K562 (cell line): ENCODE data around the gene TANC1. TPM values are rescaled to one million over a fixed set of nuclear protein-coding genes. Genes with fewer than 3 reads are reported as not detected.

Experiments used
- CUX1 ChIP-seq: fragments of 200-800 bp; sonication (Bioruptor generic); IDR thresholded peaks from 2 replicates; pipeline ENCODE4 v1.6.1; 2016; ENCODE audit warnings: missing genetic modification characterization, missing compliant biosample characterization
- CXXC5 ChIP-seq: fragments of 250-450 bp; sonication (Bioruptor Pico); IDR thresholded peaks from 2 replicates; pipeline ENCODE4 v1.8.0; 2022; ENCODE audit warnings: inconsistent platforms, mild to moderate bottlenecking, moderate library complexity
- GATAD2A ChIP-seq: fragments of 450-650 bp; IDR thresholded peaks from 2 replicates; pipeline ENCODE4 v1.6.1; 2017
- HMG20B ChIP-seq: fragments of 250-450 bp; sonication (Bioruptor Pico); IDR thresholded peaks from 2 replicates; pipeline ENCODE4 v1.5.0; 2021; ENCODE audit warnings: mild to moderate bottlenecking
- JUN ChIP-seq, 2 experiments: sonication (generic) in 1 of 2; formaldehyde crosslinking in 1 of 2; IDR thresholded peaks; 2 replicates each; pipeline versions ENCODE4 v1.6.1 to v1.8.0; 2012 to 2022; ENCODE audit warnings: borderline replicate concordance in 2 of 2, mild to moderate bottlenecking in 2 of 2, improper control_type of control experiment in 1 of 2, low read depth in 1 of 2, low read length in 1 of 2, missing genetic modification reagents in 1 of 2
- JUNB ChIP-seq: fragments of 450-650 bp; formaldehyde crosslinking; conservative IDR thresholded peaks from 2 replicates; pipeline ENCODE4 v1.4.0; 2020; ENCODE audit warnings: mild to moderate bottlenecking
- KDM1A ChIP-seq, 2 experiments: fragments of 450-650 bp; IDR thresholded peaks; 2 replicates each; pipeline ENCODE4 v1.6.1; 2016; ENCODE audit warnings: mild to moderate bottlenecking in 2 of 2
- MYC ChIP-seq, 2 experiments: fragments of 250-450 bp in 1 of 2; sonication (Bioruptor Pico) in 1 of 2; IDR thresholded peaks; 2 replicates each; pipeline versions ENCODE4 v1.5.1 to v1.6.1; 2012 to 2021; ENCODE audit warnings: low read depth in 2 of 2, borderline replicate concordance in 1 of 2, improper control_type of control experiment in 1 of 2, low read length in 1 of 2, mild to moderate bottlenecking in 1 of 2, moderate library complexity in 1 of 2
- NFE2L1 ChIP-seq: fragments of 450-650 bp; IDR thresholded peaks from 2 replicates; pipeline ENCODE4 v1.6.1; 2016; ENCODE audit warnings: missing genetic modification characterization, low read depth, mild to moderate bottlenecking, missing compliant biosample characterization, moderate library complexity, borderline replicate concordance
- PBX2 ChIP-seq, 2 experiments: IDR thresholded peaks in 1 of 2; conservative IDR thresholded peaks in 1 of 2; 2 replicates each; pipeline ENCODE4 v1.6.1; 2016; ENCODE audit warnings: low read depth in 2 of 2, mild to moderate bottlenecking in 1 of 2, missing compliant biosample characterization in 1 of 2, missing genetic modification characterization in 1 of 2, moderate library complexity in 1 of 2
- SP1 ChIP-seq: sonication (generic); formaldehyde crosslinking; IDR thresholded peaks from 2 replicates; pipeline ENCODE4 v1.8.1; 2022; ENCODE audit warnings: mild to moderate bottlenecking, missing genetic modification reagents
- TAF1 ChIP-seq: IDR thresholded peaks from 2 replicates; pipeline ENCODE4 v1.6.1; 2011; ENCODE audit warnings: mild to moderate bottlenecking, low read length, moderate library complexity; ENCODE audit not compliant: insufficient read depth, control insufficient read depth, severe bottlenecking; ENCODE audit errors: extremely low read depth
- THRB ChIP-seq: fragments of 450-650 bp; formaldehyde crosslinking; conservative IDR thresholded peaks from 2 replicates; pipeline ENCODE4 v1.4.0; 2022; ENCODE audit warnings: mild to moderate bottlenecking, missing genetic modification characterization
- TOE1 ChIP-seq, 2 experiments: fragments of 450-650 bp in 1 of 2; sonication (generic) in 1 of 2; formaldehyde crosslinking in 1 of 2; IDR thresholded peaks; 2 replicates each; pipeline versions ENCODE4 v1.7.1 to v1.8.0; 2016 to 2022; ENCODE audit warnings: borderline replicate concordance in 2 of 2, mild to moderate bottlenecking in 2 of 2, antibody characterized with exemption in 1 of 2, inconsistent platforms in 1 of 2, low read depth in 1 of 2, missing genetic modification reagents in 1 of 2, moderate library complexity in 1 of 2
- polyA plus RNA-seq, 8 experiments: library from polyadenylated mRNA; depleted of rRNA in 4 of 8; stranded (reverse) in 5 of 8; unstranded in 3 of 8; fragments of >200 nt; fragmentation: Nextera tagmentation in 2 of 8; fragmentation: Illumina TruSeq in 1 of 8; extraction: Ambion mirVana in 2 of 8; extraction: Trizol in 1 of 8; gene quantifications; 2 replicates each; pipeline versions ENCODE4 v1.2.1 to v1.2.3, GENCODE V29; 2011 to 2014; ENCODE audit warnings: inconsistent platforms in 1 of 8, missing spikeins in 1 of 8
- total RNA-seq, 7 experiments: library from RNA; depleted of rRNA in 6 of 7; stranded (reverse); fragments of >200 nt in 6 of 7; fragmentation: Illumina TruSeq in 2 of 7; extraction: Trizol in 2 of 7; gene quantifications; 2 replicates each; pipeline versions ENCODE4 v1.2.1 to v1.2.3, GENCODE V29; 2011 to 2021; ENCODE audit warnings: low replicate concordance in 1 of 7

The TANC1 gene
- total and polyA plus RNA-seq, 9 of the 15 experiments (the other 6 are each of a cell fraction or from before 2014, with no cell fraction given): under 0.01 to 0.20 (median 0.07) TPM; not detected in 1

- TF ChIP-seq CUX1 (CRISPR knock-in tag) (no peak), JUNB (CRISPR knock-in tag) (0 out of 2 replicates have a peak, but pooled peaks have one; percentile 34), NFE2L1 (no peak), CXXC5 (peak; percentile 48; the same call in 1 of the 2 replicates), JUN (IDR thresholded peaks at IDR 0.05; ENCODE audit: borderline replicate concordance, low read depth, low read length) (peak; percentile 46; the same call in 1 of the 2 replicates), JUN (CRISPR knock-in tag; IDR thresholded peaks at IDR 0.05; ENCODE audit: borderline replicate concordance) (no peak), GATAD2A (peak; percentile 85; the same call in 1 of the 2 replicates), TAF1 (no peak), HMG20B (no peak), MYC (IDR thresholded peaks at IDR 0.05; ENCODE audit: low read depth, low read length) (0 out of 2 replicates have a peak, but pooled peaks have one; percentile 30), MYC (CRISPR knock-in tag; IDR thresholded peaks at IDR 0.05; ENCODE audit: borderline replicate concordance, low read depth) (no peak), THRB (CRISPR knock-in tag) (0 out of 2 replicates have a peak, but pooled peaks have one; percentile 39), TOE1 (IDR thresholded peaks at IDR 0.05; ENCODE audit: borderline replicate concordance) (0 out of 2 replicates have a peak, but pooled peaks have one; percentile 15), TOE1 (CRISPR knock-in tag; IDR thresholded peaks at IDR 0.05; ENCODE audit: borderline replicate concordance, low read depth) (no peak), PBX2 (CRISPR knock-in tag; IDR thresholded peaks at IDR 0.05; ENCODE audit: low read depth) (no peak), PBX2 (tag; conservative IDR thresholded peaks at IDR 0.05; ENCODE audit: low read depth) (0 out of 2 replicates have a peak, but pooled peaks have one; percentile 9), KDM1A (IDR thresholded peaks at IDR 0.05) (0 out of 4 replicates have a peak, but pooled peaks have one; percentile 6), SP1 (CRISPR knock-in tag) (no peak)
These were observed 296.7 kb downstream of the TANC1 start (continued) for GRCh38 chr2:159265171-159265576.
